ENCODE data around the gene PCSK1. TPM values are rescaled to one million over a fixed set of nuclear protein-coding genes. Genes with fewer than 3 reads are reported as not detected.

The PCSK1 gene
- total RNA-seq, 1 experiment from 2014 or later, result not detected

DNA sequence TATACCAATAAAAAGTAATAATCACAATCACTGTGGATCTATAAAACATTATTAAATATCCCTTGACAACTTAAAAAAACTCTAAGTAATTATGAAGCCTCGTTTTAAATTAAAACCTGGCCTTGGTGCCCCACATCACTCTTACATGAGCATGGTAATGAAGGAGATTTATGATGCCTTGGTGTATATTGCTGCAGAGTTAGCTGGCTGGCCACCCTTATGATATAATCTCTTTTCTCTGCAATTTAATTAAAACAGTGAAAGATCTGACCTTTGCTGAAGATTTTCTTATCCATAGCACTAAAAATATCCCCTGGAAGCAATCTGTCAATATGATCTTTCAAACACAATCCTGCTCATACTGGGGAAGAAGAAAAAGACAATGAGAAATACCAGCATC, 48.8 kb upstream of the PCSK1 start:
- H4K20me1 ChIP-seq (ENCODE audit: insufficient read depth), result no peaks in the 10 kb centered on the region
- BruUV-seq (replicated peaks), result no TSS peak

More for the DNA sequence above, 48.8 kb upstream of the PCSK1 start:
- intact Hi-C loops (cut with micrococcal nuclease), result no loop called here
- TF ChIP-seq SIN3A (IDR thresholded peaks at IDR 0.05; ENCODE audit: low read depth), result no peak
- TF ChIP-seq SRF (IDR thresholded peaks at IDR 0.05; ENCODE audit: low read depth), result no peak
- no peak for TF ChIP-seq ATF3 (IDR thresholded peaks at IDR 0.05)
- no peak for TF ChIP-seq YY1 (IDR thresholded peaks at IDR 0.05; ENCODE audit: extremely low read depth, insufficient replicate concordance, low read depth, low read length)
- TF ChIP-seq POLR2A (IDR thresholded peaks at IDR 0.05; ENCODE audit: borderline replicate concordance, extremely low read depth, insufficient read depth, insufficient read length), result no peak
- TF ChIP-seq EGR1 (IDR thresholded peaks at IDR 0.05; ENCODE audit: low read depth), result no peak
- no peak for TF ChIP-seq REST (IDR thresholded peaks at IDR 0.05; ENCODE audit: low read depth)
- no peak for TF ChIP-seq ZNF274 (IDR thresholded peaks at IDR 0.05; ENCODE audit: low read depth, low read length)
- no peak for TF ChIP-seq CEBPB (IDR thresholded peaks at IDR 0.05; ENCODE audit: low read depth)
- TF ChIP-seq, protein P1, sequence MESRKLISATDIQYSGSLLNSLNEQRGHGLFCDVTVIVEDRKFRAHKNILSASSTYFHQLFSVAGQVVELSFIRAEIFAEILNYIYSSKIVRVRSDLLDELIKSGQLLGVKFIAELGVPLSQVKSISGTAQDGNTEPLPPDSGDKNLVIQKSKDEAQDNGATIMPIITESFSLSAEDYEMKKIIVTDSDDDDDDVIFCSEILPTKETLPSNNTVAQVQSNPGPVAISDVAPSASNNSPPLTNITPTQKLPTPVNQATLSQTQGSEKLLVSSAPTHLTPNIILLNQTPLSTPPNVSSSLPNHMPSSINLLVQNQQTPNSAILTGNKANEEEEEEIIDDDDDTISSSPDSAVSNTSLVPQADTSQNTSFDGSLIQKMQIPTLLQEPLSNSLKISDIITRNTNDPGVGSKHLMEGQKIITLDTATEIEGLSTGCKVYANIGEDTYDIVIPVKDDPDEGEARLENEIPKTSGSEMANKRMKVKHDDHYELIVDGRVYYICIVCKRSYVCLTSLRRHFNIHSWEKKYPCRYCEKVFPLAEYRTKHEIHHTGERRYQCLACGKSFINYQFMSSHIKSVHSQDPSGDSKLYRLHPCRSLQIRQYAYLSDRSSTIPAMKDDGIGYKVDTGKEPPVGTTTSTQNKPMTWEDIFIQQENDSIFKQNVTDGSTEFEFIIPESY (IDR thresholded peaks at IDR 0.05; ENCODE audit: extremely low read depth, insufficient replicate concordance, low read length), result no peak
- TF ChIP-seq JUND (IDR thresholded peaks at IDR 0.05), result no peak
- no peak for TF ChIP-seq EZH2phosphoT487 (IDR thresholded peaks at IDR 0.05; ENCODE audit: borderline replicate concordance)
- no peak for TF ChIP-seq FOSL1 (IDR thresholded peaks at IDR 0.05; ENCODE audit: low read depth)
- TF ChIP-seq ZFX (IDR thresholded peaks at IDR 0.05), result no peak
- no peak for TF ChIP-seq EZH2 (IDR thresholded peaks at IDR 0.05)
- no peak for TF ChIP-seq RAD21 (IDR thresholded peaks at IDR 0.05; ENCODE audit: low read depth)
- Histone ChIP-seq H3K9me2 (ENCODE audit: insufficient read depth) (no peaks in the 10 kb centered on the region), H3K27me3 (ENCODE audit: insufficient read depth, low read length) (peaks cover 26% of the 10 kb centered on the region; the same call in 1 of the 2 replicates), H2AFZ (ENCODE audit: low read depth, low read length, poor library complexity, severe bottlenecking) (no peak overlapping the region), H3K27ac (ENCODE audit: low read depth, low read length) (no peak overlapping the region), H3K9ac (ENCODE audit: low read length) (no peak overlapping the region), H3K4me1 (ENCODE audit: control insufficient read depth in 1 of 2, insufficient read depth in 2 of 2, low read length in 2 of 2) (no peaks in the 10 kb centered on the region), H3K36me3 (ENCODE audit: control insufficient read depth in 1 of 2, insufficient read depth in 2 of 2, low read length in 2 of 2) (no peaks in the 10 kb centered on the region), H3K79me2 (ENCODE audit: insufficient read depth, low read length) (no peaks in the 10 kb centered on the region), H3K9me3 (ENCODE audit: control insufficient read depth in 1 of 2, insufficient read depth in 1 of 2, low read depth in 1 of 2, low read length in 2 of 2) (no peaks in the 10 kb centered on the region), H3K4me2 (ENCODE audit: low read length) (no peak overlapping the region), H3K4me3 (replicated peaks in 1 of 2; ENCODE audit: low read depth in 1 of 2, low read length in 2 of 2) (no peak overlapping the region)
- DNase-seq (ENCODE audit: low read depth, low spot score) (no peak), ATAC-seq (no peak)
- POLR2A ChIA-PET, result no interaction called here
- CTCF ChIA-PET, result no interaction called here
- RAD21 ChIA-PET (ENCODE audit: low non-redundant PET in 1 of 2, low total read pairs in 2 of 2, uncharacterized antibody in 2 of 2, unreplicated experiment in 2 of 2), result no interaction called here

Data from HCT116 (cell line).